HG02759 (cell line): ENCODE data around the gene CPNE5.

Experiments
- ATAC-seq: cut with Tn5 transposase; IDR thresholded peaks from one replicate; pipeline ENCODE4 v1.9.1; 2021; ENCODE audit warnings: mild to moderate bottlenecking, moderate library complexity; ENCODE audit not compliant: unreplicated experiment

Gene CPNE5

DNA sequence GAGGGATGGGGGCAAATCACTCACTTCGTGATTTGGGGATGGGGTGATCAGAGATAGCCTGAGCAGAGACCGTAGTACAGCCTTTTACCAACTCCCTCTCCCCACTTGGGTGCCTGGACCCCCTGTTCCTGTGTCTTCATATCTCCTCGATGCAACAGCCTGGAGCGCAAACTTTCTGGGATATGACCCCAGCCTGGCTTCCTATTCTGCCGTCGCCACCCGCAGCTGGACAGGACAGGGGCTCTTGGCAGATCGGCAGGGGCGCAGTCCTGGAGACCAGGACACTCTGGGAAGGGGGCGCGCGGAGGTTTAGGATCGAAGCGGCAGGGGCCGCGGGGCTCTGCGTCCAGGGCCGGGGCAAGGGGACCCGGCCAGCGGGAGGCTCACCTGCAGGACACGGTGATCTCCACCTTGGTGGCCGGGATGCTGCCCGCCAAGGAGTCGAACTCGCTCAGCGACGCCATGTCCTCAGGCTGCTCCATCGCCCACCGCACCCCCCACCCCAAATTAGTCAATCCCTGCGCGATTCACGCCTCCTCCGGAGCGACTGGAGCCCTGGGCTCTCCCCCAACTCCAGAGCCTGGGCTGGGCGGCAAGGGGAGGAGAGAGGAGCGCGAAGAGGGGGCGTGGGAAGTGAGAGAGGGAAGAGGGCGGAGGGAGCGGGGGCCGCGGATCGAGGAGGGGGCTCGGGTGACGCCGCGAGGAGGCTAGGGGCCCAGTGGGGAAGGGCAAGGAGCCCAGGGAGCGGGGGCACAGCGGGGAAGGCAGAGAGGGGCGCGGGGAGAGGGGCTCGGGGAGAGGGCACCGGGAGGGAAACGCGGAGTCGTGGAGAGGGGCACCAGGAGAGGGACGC, at the start of gene CPNE5:
Gene CPNE5 (minus strand): TSS at position 549 of the 853 bp plus-strand sequence. CDS start 67 bp downstream, at position 482.
- no peak for ATAC-seq

DNA sequence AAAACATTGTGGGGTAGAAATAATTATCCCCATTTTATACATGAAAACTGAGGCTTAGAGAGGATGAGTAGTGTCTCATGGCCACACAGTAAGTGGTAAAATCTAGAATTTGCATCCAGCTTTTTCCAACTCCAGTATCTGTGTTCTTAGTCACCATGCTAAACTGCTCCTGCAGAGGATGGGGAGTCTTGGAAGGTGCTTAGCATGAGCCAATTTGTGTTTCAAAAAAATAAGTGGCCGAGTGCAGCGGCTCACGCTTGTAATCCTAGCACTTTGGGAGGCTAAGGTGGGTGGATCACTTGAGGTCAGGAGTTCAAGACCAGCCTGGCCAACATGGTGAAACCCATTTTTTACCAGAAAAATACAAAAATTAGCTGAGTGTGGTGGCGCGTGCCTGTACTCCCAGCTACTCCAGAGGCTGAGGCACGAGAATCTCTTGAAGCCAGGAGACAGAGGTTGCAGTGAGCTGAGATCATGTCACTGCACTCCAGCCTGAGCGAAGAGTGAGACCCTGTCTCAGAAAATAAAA, 48.9 kb upstream of the CPNE5 start:
- no peak for ATAC-seq

DNA sequence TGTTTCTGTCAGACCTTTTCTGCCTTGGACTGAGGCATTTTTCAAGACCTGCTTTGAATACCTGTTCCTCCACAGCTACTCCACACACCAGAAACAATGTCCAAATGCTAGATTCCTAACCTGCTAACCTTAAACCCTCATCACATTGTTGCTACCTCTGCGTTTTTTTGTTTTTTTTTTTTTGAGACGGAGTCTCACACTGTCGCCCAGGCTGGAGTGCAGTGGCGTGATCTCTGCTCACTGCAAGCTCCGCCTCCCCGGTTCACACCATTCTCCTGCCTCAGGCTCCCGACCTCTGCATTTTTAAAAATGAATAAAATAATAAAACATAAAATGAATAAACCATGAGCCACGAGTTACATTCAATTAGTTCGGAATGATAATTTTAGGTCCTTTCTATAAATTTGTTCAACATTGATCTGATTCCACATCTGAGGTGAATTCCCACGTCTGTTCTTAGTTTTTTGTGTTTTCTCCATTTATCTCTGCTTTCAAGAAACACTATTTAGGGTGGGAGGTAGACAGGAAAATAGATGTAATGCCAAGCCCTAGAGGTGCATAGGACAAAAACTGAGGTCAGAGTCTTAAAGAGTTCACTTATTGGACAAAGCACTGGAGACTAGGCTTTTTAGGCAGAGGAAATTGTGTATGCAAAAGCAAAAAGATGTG, 47.8 kb upstream of the CPNE5 start:
- no peak for ATAC-seq

DNA sequence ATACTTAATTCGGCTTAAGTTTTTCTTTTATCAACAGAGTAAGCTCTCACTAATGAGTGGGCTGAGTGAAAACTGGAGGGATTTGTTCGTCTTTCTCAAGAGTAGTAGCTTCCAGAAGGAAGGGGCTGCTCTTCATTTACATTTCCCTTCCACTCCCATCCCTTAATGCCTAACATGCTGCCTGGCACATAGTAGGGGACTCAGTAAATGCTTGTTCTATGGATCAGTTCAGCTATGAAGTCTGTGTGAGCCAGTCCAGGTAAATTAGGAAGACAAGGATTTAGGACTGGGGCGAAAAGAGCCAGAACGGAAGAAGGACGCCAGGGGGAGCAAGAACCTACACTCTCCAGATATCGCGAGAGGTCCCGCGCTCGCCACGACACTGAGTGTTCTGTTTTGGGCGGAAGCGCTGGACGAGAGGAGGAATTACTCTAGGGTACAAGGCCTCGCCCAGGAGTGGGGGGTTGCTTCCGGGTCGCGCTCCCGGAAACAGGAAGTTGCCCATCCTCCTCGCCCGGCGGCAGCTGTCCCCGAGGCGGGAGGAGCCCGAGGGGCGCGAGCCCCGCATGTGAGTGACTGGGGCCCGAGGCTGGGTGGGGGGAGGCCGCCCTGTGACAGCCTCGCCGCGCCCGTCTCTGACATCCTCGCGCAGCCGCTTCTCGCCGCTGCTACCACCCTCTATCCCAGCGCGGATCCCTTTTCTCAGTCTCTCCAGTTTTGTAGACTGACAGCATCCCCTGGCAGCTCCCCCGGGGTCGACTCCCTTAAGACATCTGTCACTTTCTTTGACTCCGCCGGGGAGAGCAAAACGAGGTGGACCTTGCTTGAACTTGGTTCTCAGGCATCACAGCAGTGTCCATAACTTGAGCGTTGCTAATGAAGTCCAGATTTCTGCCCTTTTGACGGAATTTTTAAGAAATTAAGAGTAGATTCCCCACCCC, 46.5 kb upstream of the CPNE5 start, which contains the start of gene C6orf89:
Gene C6orf89 (plus strand): TSS at position 492 of the 941 bp plus-strand sequence. CDS start 13,493 bp downstream, outside the sequence.
- peak; percentile 98 for ATAC-seq

DNA sequence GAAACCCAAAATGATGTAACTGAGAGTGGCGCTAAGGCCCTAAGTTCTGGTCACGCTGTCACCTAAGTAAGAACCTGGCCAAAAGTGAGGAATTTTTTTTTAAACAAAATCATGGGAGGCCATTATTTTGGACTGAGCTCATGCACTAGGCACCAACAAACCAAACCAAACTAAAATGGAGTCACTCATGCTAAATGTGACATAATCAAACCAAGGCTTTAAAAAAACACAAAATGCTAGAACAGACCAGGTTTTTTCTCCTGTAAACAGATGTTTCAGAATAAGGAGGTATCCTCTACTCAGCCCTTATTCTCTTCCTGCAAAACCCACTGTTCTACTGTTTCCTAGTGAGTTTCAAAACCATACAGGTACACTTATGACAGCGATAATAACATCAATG, 45.4 kb upstream of the CPNE5 start:
- no peak for ATAC-seq

DNA sequence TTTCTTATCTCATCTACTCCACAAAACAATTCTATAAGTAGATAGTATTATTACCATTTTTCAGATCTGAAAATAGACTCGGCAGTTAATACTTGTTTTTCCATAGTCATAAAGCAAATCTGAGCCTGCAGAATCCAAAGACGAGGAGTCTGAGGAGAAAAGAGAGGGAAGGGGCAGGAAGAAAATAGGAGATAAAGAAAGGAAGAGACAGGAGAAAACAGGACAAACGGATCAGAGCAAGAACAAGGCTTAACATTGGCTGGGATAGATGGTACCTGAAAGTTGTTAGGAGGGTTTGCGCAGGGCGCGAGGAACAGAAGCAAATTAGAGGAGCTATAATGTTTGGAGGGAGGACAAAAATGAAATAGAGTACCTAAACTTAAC, 36.0 kb upstream of the CPNE5 start:
- ATAC-seq, result no peak

DNA sequence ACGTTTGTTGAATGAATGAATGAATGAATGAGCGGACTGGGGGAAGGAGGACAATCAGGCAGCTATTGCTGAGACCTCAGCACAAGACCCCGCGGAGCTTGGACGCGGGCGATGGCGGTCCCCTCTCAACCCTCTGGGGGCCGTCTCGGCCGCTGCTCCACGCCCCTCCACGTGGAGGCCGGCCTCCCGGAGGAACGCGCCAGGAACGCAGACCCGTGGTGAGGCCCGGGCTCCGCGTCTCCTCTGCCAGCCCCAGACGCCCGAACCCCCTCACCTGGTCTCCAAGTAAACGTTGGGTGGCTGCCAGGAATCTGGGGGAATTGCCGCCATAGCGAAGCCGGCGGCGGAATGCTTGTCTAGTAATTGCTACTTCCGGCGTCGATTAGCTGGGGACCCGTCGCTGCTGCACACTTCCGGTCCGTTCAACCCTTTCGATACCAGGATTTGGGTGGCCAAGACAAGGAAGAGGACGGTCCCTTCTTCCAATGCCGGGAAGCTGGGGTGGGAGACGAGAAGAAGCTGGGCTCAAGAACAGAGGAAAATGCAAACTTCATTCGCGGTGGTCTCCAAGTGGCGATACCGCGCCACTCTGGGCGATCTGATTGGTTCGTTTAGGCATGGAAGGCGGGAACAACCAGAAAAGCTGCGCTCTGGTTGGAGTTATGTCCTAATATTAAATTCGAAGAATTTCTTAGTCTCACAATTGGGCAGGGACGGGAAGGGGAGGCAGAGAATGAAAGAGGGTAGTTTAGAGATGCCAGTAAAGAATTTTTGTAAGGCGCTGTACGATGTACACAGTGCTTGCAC, 35.4 kb upstream of the CPNE5 start, which contains the start of gene PPIL1:
Gene PPIL1 (minus strand): TSS at position 361 of the 807 bp plus-strand sequence. CDS start 31 bp downstream, at position 330.
- ATAC-seq, result peak; percentile 82

DNA sequence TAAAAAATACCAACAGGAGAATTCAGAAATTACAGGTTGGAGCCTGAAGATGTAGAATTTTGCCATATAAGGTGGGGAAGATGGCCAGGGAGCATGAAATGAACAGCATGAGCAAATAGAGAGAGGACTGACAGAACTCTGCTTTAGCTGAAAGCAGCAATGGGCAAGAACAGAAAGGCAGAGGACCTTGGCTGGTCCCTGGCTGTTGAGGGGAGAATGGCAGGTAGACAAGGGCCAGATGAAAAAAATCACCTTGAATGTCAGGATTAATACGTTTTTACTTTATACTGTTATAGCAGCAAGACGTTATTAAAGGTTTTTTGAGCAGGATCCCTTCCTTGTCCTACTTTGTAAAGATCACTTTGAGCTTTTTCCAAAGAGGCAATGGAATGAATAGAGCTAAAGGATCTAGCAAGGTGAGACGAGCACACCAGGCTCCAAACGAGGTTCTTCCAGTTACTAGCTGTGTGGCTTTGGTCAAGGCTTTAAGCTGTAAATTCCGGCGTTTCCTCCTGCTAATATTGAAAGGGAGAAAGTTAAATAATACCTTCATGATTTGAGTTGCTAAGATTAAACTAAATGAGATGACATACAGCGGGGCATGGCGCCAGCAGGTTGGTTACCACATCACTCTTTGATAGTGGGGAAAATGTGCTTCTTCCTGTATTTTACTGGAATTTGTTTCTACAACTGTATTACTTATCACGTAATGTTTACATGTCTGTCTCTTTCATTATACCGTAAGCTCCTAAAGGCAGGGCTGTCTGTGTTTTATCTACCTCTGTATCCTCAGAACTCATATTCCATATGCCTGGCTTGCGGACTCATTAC, 34.6 kb upstream of the CPNE5 start:
- ATAC-seq, result no peak

DNA sequence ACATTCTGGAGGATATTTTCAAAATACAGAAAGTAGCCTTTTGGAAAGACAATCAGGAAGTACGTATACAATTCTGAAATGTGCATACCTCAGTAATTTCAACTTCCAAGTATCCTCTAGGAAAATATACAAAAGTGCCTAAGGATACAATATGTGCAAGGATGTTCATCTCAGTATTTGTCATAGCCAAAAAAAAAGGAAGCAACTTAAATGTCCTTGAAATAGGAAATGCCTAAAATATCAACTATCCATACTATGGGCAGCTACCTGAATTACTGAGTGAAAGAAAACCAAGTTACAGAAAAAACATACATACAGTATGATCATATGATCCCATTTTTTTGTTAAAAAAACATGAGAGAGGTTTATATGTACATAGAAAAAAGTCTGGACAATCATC, 33.9 kb upstream of the CPNE5 start:
- no peak for ATAC-seq

DNA sequence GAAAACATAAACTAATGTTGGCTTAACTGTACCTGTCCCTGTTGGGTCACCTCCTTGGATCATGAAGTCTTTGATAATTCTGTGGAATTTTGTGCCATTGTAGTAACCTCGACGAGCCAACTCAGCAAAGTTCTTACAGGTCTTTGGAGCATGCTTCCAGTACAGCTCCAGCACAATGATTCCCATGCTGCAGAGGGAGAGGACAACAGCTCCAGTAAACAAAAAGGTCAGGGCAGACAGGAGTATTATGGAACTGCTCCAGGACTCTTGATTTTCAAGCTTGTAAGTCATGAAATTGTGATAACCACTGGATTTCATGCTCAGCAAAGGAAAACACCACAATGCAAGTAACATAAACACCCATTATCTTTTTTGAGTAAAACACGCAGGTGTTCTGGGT, 32.4 kb upstream of the CPNE5 start:
- ATAC-seq, result no peak

DNA sequence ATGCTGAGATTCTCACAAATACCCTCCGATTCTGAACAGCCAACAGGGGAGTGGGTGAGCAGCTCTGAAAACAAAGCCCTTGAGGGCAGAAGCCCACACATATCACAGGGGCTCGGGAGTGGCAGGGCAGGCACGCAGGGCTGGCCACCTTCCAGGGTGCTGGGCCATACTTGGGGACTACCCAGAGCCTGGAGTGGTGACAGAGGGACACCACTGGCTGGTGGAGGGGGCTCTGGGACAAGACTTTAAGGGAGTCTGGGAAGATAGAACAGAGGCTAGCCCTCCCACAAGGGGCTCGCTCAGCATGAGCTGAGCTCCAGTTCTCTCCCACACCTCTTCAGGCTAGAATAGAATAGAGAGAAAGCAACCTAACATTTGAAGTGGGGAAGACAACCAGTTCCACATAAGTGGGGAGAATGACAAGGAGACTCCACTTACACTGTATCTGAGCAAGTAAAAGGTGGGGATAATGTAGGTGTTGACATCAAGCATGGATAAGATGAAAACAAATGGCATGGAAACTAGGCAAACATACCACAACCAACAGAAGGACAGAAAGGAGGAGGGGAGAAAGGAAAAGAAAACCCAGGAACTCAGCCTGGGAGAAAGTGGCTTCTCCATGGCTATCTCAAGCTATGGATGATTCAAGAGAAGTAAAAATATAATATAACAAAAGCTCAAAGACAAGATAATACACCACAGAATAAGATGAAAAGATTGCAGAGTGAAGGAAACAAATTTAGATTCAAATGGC, 28.4 kb upstream of the CPNE5 start:
- ATAC-seq, result no peak

DNA sequence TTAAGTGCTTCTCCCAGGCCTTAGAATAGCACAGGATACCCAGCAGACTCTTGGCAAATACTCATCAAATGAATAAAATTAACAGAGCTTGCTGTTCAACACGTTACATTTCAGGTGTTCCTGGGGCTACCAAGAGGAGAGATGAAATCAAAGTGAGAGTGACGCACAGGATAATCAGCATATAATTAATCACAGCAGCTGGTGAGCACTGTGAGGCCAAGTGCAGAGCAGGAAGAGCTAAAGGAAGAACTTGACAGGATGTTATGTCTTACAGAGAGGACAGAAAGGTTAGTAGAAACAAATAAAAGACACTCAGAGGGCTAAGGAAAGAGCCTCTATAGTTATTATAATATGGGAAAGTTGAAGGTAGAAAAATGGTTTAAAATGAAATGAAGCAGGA, 26.6 kb upstream of the CPNE5 start:
- ATAC-seq, result no peak

DNA sequence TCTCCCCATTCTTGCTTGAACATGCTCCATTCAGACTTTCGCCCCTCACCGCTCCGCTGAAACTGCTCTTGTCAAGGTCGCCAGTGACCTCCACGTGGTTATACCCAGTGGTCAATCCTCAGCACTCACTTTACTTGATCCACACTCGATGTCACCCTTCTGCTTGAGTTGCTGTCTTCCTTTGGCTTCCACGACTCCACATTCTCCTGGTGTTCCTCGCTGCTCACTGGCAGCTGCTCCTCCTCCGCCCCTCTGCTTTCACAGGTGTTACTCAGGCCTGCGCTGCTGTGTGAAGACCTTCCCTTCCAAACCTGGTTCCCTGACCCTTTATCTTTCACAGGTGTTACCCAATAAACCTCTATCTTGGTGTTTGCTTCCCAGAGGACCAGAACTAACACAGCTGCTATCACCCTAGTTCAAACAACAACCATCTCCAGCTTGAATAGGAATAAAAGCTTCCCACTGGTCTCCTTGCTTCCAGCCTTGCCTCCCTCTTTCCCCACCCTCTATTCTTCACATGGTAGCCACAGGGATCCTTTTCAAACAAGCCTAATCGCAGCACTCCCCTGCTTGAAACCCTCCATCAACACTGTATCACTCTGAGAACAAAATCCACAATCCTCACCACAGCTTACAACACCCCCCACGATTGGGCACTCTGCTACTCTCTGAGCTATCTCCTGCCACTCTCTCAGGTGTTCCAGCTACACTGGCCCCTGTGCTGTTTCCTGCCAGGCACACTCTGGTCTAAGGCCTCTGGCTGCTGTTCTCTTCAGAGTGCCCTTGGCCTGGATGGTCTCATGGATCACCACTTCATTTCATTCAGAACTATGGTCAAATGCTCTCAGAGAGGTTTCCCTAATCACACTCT, 24.7 kb upstream of the CPNE5 start:
- no peak for ATAC-seq

DNA sequence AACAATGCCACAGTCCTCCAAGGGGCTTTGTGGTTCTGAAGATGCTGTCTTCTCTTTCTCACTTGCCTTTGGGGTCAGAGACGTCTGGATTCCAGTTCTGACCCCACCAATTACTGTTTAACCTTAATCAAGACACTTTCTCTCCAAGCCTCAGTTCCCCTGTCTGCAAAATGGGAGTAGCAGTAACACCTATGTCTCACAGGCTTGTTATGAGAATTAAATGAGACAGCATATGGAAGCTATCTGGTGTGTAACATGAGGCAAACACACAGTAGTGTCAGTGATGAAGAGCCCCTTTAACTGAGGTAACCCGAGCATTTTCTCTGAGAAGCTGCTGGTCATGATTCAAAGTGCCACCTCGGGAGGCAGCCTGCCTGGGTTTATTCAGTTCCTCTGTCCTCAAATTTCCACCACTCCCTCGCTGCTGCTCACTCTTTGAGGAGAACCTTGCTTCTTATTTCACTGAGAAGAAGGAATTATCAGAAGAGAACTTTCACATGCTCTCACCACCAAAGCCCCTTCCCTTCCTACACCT, 23.7 kb upstream of the CPNE5 start:
- no peak for ATAC-seq

DNA sequence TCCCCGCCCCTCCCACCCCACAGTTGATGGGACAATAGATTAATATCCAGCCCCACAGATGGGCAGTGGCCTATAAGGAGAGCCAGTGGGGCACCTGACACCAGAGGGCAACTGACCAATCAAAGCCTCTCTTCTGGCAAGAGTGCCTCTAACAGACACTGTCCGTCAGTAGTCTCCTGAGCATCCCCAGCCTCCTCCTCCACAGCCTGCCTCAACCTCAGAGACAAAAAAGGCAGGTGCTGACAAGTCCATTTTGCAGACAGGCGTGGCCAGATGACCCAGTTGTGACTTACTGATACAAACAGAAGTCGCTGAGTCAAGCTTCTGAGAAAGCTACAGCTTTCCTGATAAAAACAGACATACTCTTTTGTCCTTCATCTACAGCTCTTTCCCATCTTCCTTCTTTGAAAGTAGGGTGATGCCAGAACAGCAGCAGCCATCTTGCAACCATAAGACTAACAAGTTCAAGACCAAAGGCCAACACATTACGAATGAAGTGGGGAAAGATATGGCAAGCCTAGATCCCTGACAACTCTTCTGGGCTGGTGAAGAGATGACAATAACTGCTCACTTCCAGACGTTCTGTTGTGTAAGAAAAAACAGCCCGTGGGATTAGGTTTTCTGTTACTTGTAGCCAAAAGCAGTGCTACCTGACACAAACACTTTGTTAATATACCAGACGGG, 23.1 kb upstream of the CPNE5 start:
- no peak for ATAC-seq

DNA sequence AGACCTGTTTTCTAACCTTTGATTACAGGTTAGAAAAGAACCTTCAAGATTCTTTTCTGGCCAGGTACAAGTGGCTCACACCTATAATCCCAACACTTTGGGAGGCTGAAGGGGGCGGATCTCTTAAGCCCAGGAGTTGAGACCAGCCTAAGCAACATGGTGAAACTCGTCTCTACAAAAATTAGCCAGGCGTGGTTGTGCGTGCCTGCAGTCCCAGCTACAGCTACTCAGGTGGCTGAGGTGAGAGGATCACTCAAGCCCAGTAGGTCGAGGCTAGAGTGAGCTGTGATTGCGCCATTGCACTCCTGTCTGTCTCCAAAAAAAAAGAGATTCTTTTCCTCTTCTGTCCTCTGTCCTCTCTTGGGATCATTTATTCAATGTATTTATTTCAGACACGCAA, 20.9 kb upstream of the CPNE5 start:
- no peak for ATAC-seq
